Activated naive CD4-positive, alpha-beta T cell treated with anti-CD3 and anti-CD28 coated beads, Interleukin-2, amount 10 ng/mL, durations not matched to agents 7 days and 5 days (primary cell): Measurements from ENCODE around the gene CROCC2.

Experiments
- CTCF ChIA-PET: fragments of 350-600 bp; sonication (Branson Sonifier 250); formaldehyde crosslinking; loops from one replicate; lab custom pipeline; 2021; ENCODE audit warnings: antibody characterized with exemption; lab: Charles Lee
- DNase-seq: peaks from one replicate; pipeline ENCODE4 v3.0.0-alpha.2; 2020
- H3K27ac Mint-ChIP-seq: one replicate; pipeline ENCODE4 v1.8.0; 2021; ENCODE audit warnings: mild to moderate bottlenecking, moderate library complexity, mixed read lengths
- H3K27me3 Mint-ChIP-seq: one replicate; pipeline ENCODE4 v1.8.0; 2021; ENCODE audit warnings: mild to moderate bottlenecking, mixed read lengths
- H3K36me3 Mint-ChIP-seq: one replicate; pipeline ENCODE4 v1.8.0; 2021; ENCODE audit warnings: mixed read lengths
- H3K4me1 Mint-ChIP-seq: one replicate; pipeline ENCODE4 v1.8.0; 2021; ENCODE audit warnings: mixed read lengths
- H3K4me3 Mint-ChIP-seq: one replicate; pipeline ENCODE4 v1.8.0; 2021; ENCODE audit warnings: mild to moderate bottlenecking, moderate library complexity, mixed read lengths
- H3K9me3 Mint-ChIP-seq: one replicate; pipeline ENCODE4 v1.8.0; 2021; ENCODE audit warnings: mixed read lengths

CROCC2 gene

DNA sequence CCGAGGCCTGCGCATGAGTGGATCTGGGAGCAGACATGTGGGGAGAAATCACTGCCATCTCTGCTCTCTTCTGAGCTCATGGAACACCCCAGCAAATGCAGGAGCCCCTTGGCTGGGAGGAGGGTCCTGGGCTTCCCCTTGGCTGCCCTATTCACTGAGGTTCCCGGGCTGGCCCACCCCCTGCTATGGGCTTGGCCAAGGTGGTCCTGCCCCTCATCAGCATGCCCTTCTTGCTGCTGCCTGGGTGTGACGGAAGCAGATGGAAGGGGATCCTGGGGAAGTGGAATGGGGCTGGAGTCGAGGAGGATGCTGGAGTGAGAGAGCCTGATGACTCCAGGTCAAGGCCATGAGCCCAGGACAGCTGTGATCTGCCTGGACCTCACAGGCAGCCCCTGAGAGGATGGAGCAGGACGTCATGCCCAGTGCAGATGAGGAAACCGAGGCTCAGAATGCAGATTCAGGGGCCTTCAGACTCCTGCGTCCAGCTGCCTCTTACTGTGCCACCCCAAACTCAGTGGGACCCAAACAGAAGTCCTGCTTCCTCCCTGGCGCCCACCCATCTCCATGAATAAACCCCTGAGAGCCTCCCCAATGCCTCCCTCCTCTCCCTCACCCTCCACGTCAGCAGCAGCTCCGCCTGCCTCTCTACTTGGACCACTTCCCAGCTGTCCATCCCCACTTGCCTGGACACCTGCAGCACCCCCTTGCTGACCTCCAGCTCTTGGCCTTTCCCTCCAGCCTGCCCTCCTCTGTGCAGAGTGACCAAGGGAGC, 96.3 kb downstream of the CROCC2 start:
- CTCF ChIA-PET = interaction anchor here (1.1 kb wide), 1 partner anchor 88 kb away, joined by 3 read pairs; no protein-coding TSS in a partner anchor
- Mint-ChIP-seq H3K36me3 (peaks cover 4% of the 10 kb centered on the region), H3K9me3 (peaks cover 24% of the 10 kb centered on the region), H3K27ac (peak overlapping the region; percentile 28), H3K4me1 (peaks cover 11% of the 10 kb centered on the region), H3K27me3 (peaks cover 79% of the 10 kb centered on the region), H3K4me3 (no peak overlapping the region)
- DNase-seq = no peak

GRCh38 chr2:241003047-241003360, 96.9 kb downstream of the CROCC2 start:
- CTCF ChIA-PET = no interaction called here
- Mint-ChIP-seq H3K27ac (no peak overlapping the region), H3K4me1 (peaks cover 10% of the 10 kb centered on the region), H3K27me3 (peaks cover 78% of the 10 kb centered on the region), H3K9me3 (peaks cover 24% of the 10 kb centered on the region), H3K36me3 (peaks cover 4% of the 10 kb centered on the region), H3K4me3 (no peak overlapping the region)
- DNase-seq = no peak

DNA sequence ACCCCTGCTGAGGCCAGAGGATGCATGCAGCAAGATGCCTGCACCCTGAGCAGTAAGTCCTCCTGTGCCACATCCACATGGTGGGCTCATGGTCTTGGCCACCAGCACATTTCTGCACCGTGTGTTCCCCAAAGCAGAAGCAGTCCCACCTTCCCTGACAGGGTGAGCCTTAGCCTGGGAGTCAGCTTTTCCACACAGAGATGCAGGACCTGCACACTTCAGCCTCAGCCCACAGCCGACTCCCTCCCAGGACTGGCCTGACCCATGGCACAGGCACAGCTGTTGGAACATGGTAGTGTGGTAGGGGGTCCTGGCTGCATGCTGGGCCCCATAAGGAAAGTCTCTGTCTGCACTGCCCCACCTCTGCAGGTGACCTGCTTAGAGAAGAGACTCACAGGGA, 97.2 kb downstream of the CROCC2 start:
- H3K4me1 Mint-ChIP-seq = peaks cover 10% of the 10 kb centered on the region
- H3K4me3 Mint-ChIP-seq = no peak overlapping the region
- peaks cover 4% of the 10 kb centered on the region for H3K36me3 Mint-ChIP-seq
- no peak for DNase-seq
- no peak overlapping the region for H3K27ac Mint-ChIP-seq
- peaks cover 78% of the 10 kb centered on the region for H3K27me3 Mint-ChIP-seq
- H3K9me3 Mint-ChIP-seq = peaks cover 24% of the 10 kb centered on the region
- CTCF ChIA-PET = no interaction called here

DNA sequence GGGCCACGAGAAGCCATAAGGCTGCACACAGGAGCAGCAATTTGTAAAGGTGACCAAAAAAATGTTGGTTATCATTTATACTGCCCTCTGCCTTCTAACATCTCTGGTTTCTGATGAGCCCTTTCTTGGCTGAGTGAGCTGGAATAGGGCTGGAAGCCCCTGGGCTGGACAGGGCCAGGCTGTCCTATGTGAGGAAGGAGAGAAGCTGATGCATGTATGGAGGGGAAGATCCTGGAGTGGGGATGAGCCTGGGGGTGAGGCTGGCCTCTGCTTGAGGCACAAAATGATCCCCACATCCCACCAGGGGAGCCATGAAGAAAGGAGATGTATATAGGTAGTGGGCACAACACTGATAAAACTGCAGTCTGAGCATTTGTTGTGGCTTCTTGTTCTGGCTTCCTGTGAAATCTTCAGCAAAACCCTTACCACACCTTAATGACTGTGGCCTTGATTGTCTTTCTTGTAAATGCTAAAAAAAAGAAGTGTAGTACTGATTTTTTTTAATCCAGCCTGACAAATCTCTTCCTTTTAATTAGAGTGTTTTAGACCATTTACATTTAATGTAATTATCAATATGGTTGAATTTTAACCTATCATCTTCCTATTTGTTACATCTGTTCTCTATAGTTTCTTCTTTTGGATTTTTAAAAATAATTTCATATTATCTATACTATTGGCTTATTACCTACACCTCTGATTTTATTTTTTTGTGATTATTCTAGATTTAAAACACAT, 97.9 kb downstream of the CROCC2 start:
- Mint-ChIP-seq H3K27me3 (peaks cover 78% of the 10 kb centered on the region), H3K36me3 (peaks cover 4% of the 10 kb centered on the region), H3K4me1 (peaks cover 15% of the 10 kb centered on the region), H3K9me3 (peaks cover 24% of the 10 kb centered on the region), H3K4me3 (no peak overlapping the region), H3K27ac (no peak overlapping the region)
- CTCF ChIA-PET = no interaction called here
- no peak for DNase-seq

DNA sequence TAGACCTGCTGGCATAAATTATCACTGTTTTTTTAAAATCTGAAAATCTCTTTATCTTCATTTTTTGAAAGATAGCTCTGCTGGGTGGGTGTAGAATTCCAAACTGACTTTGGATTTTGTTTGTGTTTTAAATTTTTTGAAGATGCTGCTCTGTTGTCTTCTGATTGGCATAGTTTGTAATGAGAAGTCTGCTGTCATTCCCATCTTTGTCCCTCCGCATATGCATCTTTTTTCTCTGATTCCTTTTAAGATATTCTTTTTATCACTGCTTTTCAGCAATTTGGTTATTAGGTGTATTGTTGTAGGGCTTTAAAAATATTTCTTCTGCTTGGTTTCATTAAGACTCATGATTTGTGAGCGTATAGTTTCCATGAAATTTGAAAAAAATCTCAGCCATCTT, 99.4 kb downstream of the CROCC2 start:
- DNase-seq = no peak
- no peak overlapping the region for H3K4me3 Mint-ChIP-seq
- peaks cover 4% of the 10 kb centered on the region for H3K36me3 Mint-ChIP-seq
- H3K4me1 Mint-ChIP-seq = peaks cover 28% of the 10 kb centered on the region
- H3K27ac Mint-ChIP-seq = no peak overlapping the region
- peaks cover 24% of the 10 kb centered on the region for H3K9me3 Mint-ChIP-seq
- H3K27me3 Mint-ChIP-seq = peaks cover 72% of the 10 kb centered on the region
- CTCF ChIA-PET = no interaction called here

DNA sequence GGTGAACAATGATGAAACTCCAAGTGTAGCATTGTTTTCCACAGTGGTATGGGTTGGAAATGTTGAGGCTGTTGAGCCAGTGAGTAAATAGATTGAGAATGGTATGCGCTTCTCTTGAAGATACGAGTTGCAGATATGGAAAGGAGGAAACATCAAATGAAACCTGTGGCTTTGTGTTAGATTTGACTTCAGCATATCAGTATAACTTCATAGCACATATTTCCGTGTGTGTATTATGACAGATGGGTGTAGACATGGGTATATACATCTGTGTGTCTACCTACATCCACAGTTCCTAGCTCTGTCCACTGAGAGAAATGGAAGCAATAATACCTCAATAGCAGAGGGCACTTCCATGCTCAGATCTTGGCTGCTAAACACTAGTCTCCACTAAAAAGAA, 100.3 kb downstream of the CROCC2 start:
- Mint-ChIP-seq H3K27ac (peak overlapping the region; percentile 4), H3K27me3 (peaks cover 63% of the 10 kb centered on the region), H3K4me1 (peaks cover 32% of the 10 kb centered on the region), H3K4me3 (no peak overlapping the region), H3K9me3 (peaks cover 24% of the 10 kb centered on the region), H3K36me3 (peaks cover 4% of the 10 kb centered on the region)
- CTCF ChIA-PET = no interaction called here
- DNase-seq = no peak

GRCh38 chr2:241007111-241007510, 101.0 kb downstream of the CROCC2 start:
- CTCF ChIA-PET = no interaction called here
- peaks cover 24% of the 10 kb centered on the region for H3K9me3 Mint-ChIP-seq
- DNase-seq = no peak

GRCh38 chr2:241007880-241008710, 102.0 kb downstream of the CROCC2 start:
- peak overlapping the region; percentile 90 for H3K27ac Mint-ChIP-seq
- H3K4me1 Mint-ChIP-seq = peaks cover 39% of the 10 kb centered on the region
- no peak for DNase-seq
- CTCF ChIA-PET = no interaction called here
- H3K36me3 Mint-ChIP-seq = peaks cover 4% of the 10 kb centered on the region
- peaks cover 49% of the 10 kb centered on the region for H3K27me3 Mint-ChIP-seq
- peaks cover 23% of the 10 kb centered on the region for H3K9me3 Mint-ChIP-seq
- H3K4me3 Mint-ChIP-seq = no peak overlapping the region

More at GRCh38 chr2:241007111-241007510, 101.0 kb downstream of the CROCC2 start:
- H3K27me3 Mint-ChIP-seq = peaks cover 56% of the 10 kb centered on the region
- H3K4me3 Mint-ChIP-seq = no peak overlapping the region
- peaks cover 35% of the 10 kb centered on the region for H3K4me1 Mint-ChIP-seq
- H3K36me3 Mint-ChIP-seq = peaks cover 4% of the 10 kb centered on the region
- no peak overlapping the region for H3K27ac Mint-ChIP-seq

DNA sequence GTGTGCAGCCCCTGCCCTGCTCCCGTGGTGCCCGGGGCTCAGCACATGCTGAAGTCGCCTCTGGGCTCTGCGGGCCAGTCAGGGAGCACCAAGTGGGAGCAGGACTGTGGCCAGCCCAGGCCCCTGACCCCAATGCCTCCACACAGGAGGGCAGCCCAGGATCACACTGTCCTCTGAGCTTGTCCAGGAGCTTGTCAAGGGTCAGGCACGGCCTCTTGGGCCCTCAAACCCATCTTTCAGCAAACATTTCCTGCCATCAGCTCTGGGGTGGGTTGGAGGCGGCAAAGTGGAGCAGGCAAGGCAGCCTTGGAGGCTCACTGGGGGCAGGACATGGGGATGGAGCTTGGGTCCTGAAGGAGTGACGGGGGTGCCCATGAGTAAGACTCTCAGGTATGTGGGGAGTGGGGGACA, 102.6 kb downstream of the CROCC2 start:
- CTCF ChIA-PET = interaction anchor here (0.7 to 1.8 kb wide), 2 partner anchors 25 to 69 kb away, joined by 3 to 5 read pairs; no protein-coding TSS in a partner anchor
- Mint-ChIP-seq H3K27me3 (peaks cover 44% of the 10 kb centered on the region), H3K36me3 (peaks cover 4% of the 10 kb centered on the region), H3K9me3 (peaks cover 17% of the 10 kb centered on the region), H3K27ac (peak overlapping the region; percentile 90), H3K4me1 (peaks cover 39% of the 10 kb centered on the region), H3K4me3 (no peak overlapping the region)
- no peak for DNase-seq

DNA sequence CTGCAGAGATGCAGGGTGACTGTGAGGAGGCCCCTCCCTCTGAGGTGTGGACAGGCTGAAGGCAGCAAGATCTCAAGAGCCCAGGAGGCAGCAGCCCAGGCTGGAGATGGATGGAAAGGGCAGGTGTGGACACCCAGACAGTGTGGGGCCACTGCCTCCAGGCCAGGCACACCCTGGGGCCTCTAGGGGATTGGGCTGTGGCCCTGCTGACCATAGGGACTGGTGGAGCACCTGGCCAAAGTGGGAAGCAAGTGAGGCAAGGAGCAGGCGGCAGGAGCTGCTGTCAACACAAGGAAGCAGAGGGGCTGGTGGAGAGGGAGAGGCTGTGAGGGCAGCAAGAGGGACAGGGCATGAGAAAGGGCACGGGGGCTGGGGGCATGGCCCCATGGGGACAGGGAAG, 103.1 kb downstream of the CROCC2 start:
- Mint-ChIP-seq H3K4me1 (peaks cover 36% of the 10 kb centered on the region), H3K27ac (peak overlapping the region; percentile 90), H3K4me3 (no peak overlapping the region), H3K27me3 (peaks cover 40% of the 10 kb centered on the region), H3K9me3 (peaks cover 12% of the 10 kb centered on the region), H3K36me3 (peaks cover 4% of the 10 kb centered on the region)
- no peak for DNase-seq
- CTCF ChIA-PET = interaction anchor here (0.6 to 1.8 kb wide), 4 partner anchors 25 to 69 kb away, joined by 3 to 5 read pairs (median 4); no protein-coding TSS in a partner anchor

DNA sequence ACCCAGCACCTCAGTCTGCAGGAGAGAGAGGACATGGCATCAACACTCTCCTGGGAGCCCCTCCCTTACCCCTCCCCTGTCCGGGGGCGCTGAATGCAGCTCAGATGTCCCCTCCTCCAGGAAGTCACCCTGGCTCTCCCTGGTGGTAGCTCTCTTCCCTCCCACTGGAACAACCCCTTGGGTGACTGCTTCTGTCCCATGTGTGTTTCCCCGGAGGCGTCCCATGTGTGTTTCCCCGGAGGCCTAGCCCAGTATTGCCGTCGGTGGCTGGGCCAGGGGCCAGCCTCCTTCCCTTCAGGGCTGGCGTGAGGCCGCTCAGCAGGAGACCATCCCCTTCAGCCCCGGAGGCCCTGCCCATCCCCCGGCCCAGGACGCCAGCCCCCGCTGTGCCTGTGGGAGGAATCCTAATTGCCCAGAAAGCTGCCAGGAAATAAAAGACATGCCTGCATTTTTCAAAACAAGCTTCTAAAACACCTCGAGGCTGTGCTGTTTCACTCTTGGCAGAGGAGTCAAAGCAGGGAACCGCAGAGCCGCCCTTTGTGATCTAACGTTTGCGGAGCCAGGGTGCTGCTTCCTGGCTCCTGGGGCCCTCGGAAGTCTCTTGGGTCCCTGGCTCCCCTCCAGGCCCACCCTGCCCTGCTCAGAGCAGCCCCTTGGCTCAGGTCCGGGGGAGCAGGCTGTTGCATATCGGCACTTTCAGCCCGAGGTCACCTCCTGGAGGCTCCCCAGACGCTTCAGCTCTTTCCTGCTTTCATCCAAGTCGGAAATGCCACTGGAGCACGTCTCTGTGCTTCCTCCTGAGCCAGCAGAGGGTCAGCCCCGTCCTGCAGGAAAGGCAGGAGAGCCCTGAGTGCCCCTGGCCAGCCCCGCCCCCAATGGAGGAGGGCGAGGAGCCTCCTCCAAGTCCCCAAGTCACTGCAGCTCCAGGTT, 103.7 kb downstream of the CROCC2 start:
- peak; percentile 75 for DNase-seq
- Mint-ChIP-seq H3K4me1 (peaks cover 36% of the 10 kb centered on the region), H3K27me3 (peaks cover 40% of the 10 kb centered on the region), H3K9me3 (peaks cover 12% of the 10 kb centered on the region), H3K4me3 (peak overlapping the region; percentile 19), H3K27ac (peak overlapping the region; percentile 90), H3K36me3 (peaks cover 4% of the 10 kb centered on the region)
- CTCF ChIA-PET = interaction anchor here (0.6 to 1.8 kb wide), 4 partner anchors 11 to 67 kb away, joined by 3 to 6 read pairs (median 4); no protein-coding TSS in a partner anchor

GRCh38 chr2:241010531-241011295, 104.6 kb downstream of the CROCC2 start:
- Mint-ChIP-seq H3K9me3 (peaks cover 6% of the 10 kb centered on the region), H3K27me3 (peaks cover 34% of the 10 kb centered on the region), H3K36me3 (peaks cover under 1% of the 10 kb centered on the region), H3K4me1 (peaks cover 36% of the 10 kb centered on the region), H3K4me3 (no peak overlapping the region), H3K27ac (peak overlapping the region; percentile 90)
- DNase-seq = no peak
- CTCF ChIA-PET = interaction anchor here (1.4 to 1.8 kb wide), 3 partner anchors 10 to 48 kb away, joined by 4 to 6 read pairs (median 5); no protein-coding TSS in a partner anchor

DNA sequence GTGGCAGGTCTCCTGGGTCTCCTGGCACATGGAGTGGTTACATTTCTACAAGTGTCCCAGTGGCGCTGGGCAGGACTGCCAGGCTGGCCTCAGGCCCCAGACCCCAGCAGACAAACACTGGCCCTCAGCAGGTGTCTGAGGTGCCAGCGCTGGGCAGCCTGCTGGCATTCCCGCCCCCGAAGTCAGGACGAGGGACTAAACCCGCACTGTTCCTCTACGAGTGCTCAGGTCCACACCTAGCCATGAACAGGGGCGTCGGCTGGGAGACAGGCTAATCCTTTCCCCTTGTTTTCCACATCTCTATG, 105.1 kb downstream of the CROCC2 start:
- peaks cover 1% of the 10 kb centered on the region for H3K9me3 Mint-ChIP-seq
- H3K4me3 Mint-ChIP-seq = no peak overlapping the region
- H3K4me1 Mint-ChIP-seq = peaks cover 36% of the 10 kb centered on the region
- no peak overlapping the region for H3K27ac Mint-ChIP-seq
- H3K27me3 Mint-ChIP-seq = peaks cover 29% of the 10 kb centered on the region
- CTCF ChIA-PET = no interaction called here
- no peaks in the 10 kb centered on the region for H3K36me3 Mint-ChIP-seq
- DNase-seq = no peak
